H1 (cell line): Measurements from ENCODE around the gene FAM200B. TPM values are rescaled to one million over a fixed set of nuclear protein-coding genes. Genes with fewer than 3 reads are reported as not detected.

Experiments
- CTCF ChIA-PET: fragments of 300-600 bp; sonication (Branson Sonifier 250); formaldehyde crosslinking; loops from one replicate; lab custom pipeline; 2021; ENCODE audit not compliant: partially characterized antibody; lab: Charles Lee
- POLR2A ChIA-PET: fragments of 300-600 bp; sonication (Branson Sonifier 250); formaldehyde crosslinking; loops from one replicate; lab custom pipeline; 2021; ENCODE audit warnings: inconsistent platforms; ENCODE audit not compliant: partially characterized antibody; lab: Charles Lee
- DNase-seq, 2 experiments: peaks; one replicate each; pipeline versions ENCODE4 v3.0.0 to v3.0.0-alpha.2; 2010 to 2022; ENCODE audit warnings: low spot score in 2 of 2, low read depth in 1 of 2, mixed read lengths in 1 of 2
- FAIRE-seq: peaks from 2 replicates; lab custom pipeline; 2011; peaks lifted over from hg19 to GRCh38; lab: Jason Lieb, UNC
- H2AFZ ChIP-seq: 2 replicates; pipeline ENCODE4 v1.8.1; 2012; ENCODE audit warnings: low read length, inconsistent platforms
- H2AK5ac ChIP-seq: 2 replicates; pipeline ENCODE4 v1.6.1; 2013; ENCODE audit warnings: low read depth, low read length
- H2BK120ac ChIP-seq: replicated peaks from 2 replicates; pipeline ENCODE3; 2013; ENCODE audit warnings: low read depth, low read length, inconsistent platforms
- H2BK12ac ChIP-seq: 2 replicates; pipeline ENCODE4 v1.6.1; 2013; ENCODE audit warnings: low read depth, low read length
- H2BK15ac ChIP-seq: 2 replicates; pipeline ENCODE4 v1.6.1; 2013; ENCODE audit warnings: low read length
- H2BK20ac ChIP-seq: 2 replicates; pipeline ENCODE4 v1.6.1; 2013; ENCODE audit warnings: low read length
- H2BK5ac ChIP-seq: 2 replicates; pipeline ENCODE4 v1.6.1; 2013; ENCODE audit warnings: low read depth, low read length
- H3K14ac ChIP-seq: 2 replicates; pipeline ENCODE4 v1.6.1; 2013; ENCODE audit warnings: inconsistent platforms; ENCODE audit not compliant: insufficient read length
- H3K18ac ChIP-seq: 2 replicates; pipeline ENCODE4 v1.6.1; 2013; ENCODE audit warnings: low read length; ENCODE audit errors: extremely low read depth
- H3K23ac ChIP-seq: 2 replicates; pipeline ENCODE4 v1.6.1; 2013; ENCODE audit warnings: inconsistent platforms; ENCODE audit not compliant: insufficient read length
- H3K23me2 ChIP-seq: 2 replicates; pipeline ENCODE4 v1.6.1; 2013; ENCODE audit warnings: low read depth, low read length
- H3K27ac ChIP-seq: 2 replicates; pipeline ENCODE4 v1.6.1; 2011; ENCODE audit warnings: low read depth, low read length, inconsistent platforms
- H3K27me3 ChIP-seq, 4 experiments: replicated peaks in 1 of 4; 1 replicate in 1 of 4; 2 replicates in 3 of 4; pipeline versions ENCODE4 v1.6.1 to v1.8.1; 2011 to 2013; ENCODE audit warnings: low read length in 3 of 4, mild to moderate bottlenecking in 3 of 4, inconsistent platforms in 2 of 4, mixed read lengths in 2 of 4, moderate library complexity in 1 of 4; ENCODE audit not compliant: control insufficient read depth in 3 of 4, insufficient read depth in 3 of 4; ENCODE audit errors: extremely low read depth in 1 of 4
- H3K36me3 ChIP-seq, 4 experiments: 2 replicates each; pipeline versions ENCODE4 v1.6.1 to v1.8.1; 2011 to 2013; ENCODE audit warnings: mild to moderate bottlenecking in 4 of 4, low read length in 3 of 4, moderate library complexity in 2 of 4, control low read depth in 1 of 4, inconsistent platforms in 1 of 4; ENCODE audit not compliant: insufficient read depth in 4 of 4, control insufficient read depth in 2 of 4
- H3K4ac ChIP-seq: replicated peaks from 2 replicates; pipeline ENCODE3; 2013; ENCODE audit warnings: low read length, low read depth, mixed read lengths, inconsistent platforms; ENCODE audit not compliant: insufficient read length
- H3K4me1 ChIP-seq, 4 experiments: replicated peaks in 1 of 4; 1 replicate in 1 of 4; 2 replicates in 3 of 4; pipeline versions ENCODE4 v1.6.1 to v1.8.1; 2011 to 2013; ENCODE audit warnings: low read length in 3 of 4, inconsistent platforms in 2 of 4, mixed read lengths in 1 of 4; ENCODE audit not compliant: insufficient read depth in 4 of 4, control insufficient read depth in 3 of 4
- H3K4me2 ChIP-seq, 2 experiments: 2 replicates each; pipeline versions ENCODE4 v1.6.1 to v1.8.1; 2011 to 2013; ENCODE audit warnings: low read depth in 2 of 2, low read length in 2 of 2, control low read depth in 1 of 2, inconsistent platforms in 1 of 2, mild to moderate bottlenecking in 1 of 2; ENCODE audit not compliant: insufficient read depth in 1 of 2
- H3K4me3 ChIP-seq, 4 experiments: fragments of 200-600, 300-600 bp in 1 of 4; sonication (generic), shearing (Covaris generic), sonication (Bioruptor Twin) in 1 of 4; 2 replicates each; pipeline versions ENCODE4 v1.5.1 to v1.8.1; 2011 to 2016; ENCODE audit warnings: low read length in 4 of 4, low read depth in 3 of 4, control low read depth in 2 of 4, inconsistent platforms in 2 of 4, mild to moderate bottlenecking in 2 of 4, mixed read lengths in 1 of 4, moderate library complexity in 1 of 4; ENCODE audit not compliant: insufficient read depth in 2 of 4; ENCODE audit errors: extremely low read depth in 1 of 4
- H3K56ac ChIP-seq: replicated peaks from 2 replicates; pipeline ENCODE3; 2013; ENCODE audit warnings: low read depth, mild to moderate bottlenecking, mixed read lengths, low read length, inconsistent platforms; ENCODE audit not compliant: insufficient read length
- H3K79me1 ChIP-seq: 2 replicates; pipeline ENCODE4 v1.6.1; 2013; ENCODE audit warnings: low read depth, low read length, control low read depth
- H3K79me2 ChIP-seq, 2 experiments: 2 replicates each; pipeline versions ENCODE4 v1.6.1 to v1.8.1; 2012 to 2013; ENCODE audit warnings: low read length in 2 of 2, mild to moderate bottlenecking in 2 of 2, inconsistent platforms in 1 of 2; ENCODE audit not compliant: insufficient read depth in 2 of 2, control insufficient read depth in 1 of 2
- H3K9ac ChIP-seq, 4 experiments: replicated peaks in 1 of 4; 1 replicate in 1 of 4; 2 replicates in 3 of 4; pipeline versions ENCODE4 v1.6.1 to v1.8.1; 2011 to 2013; ENCODE audit warnings: low read depth in 3 of 4, low read length in 3 of 4, control low read depth in 2 of 4, mild to moderate bottlenecking in 2 of 4, moderate library complexity in 2 of 4, inconsistent platforms in 1 of 4; ENCODE audit errors: extremely low read depth in 1 of 4
- H3K9me3 ChIP-seq, 2 experiments: 2 replicates each; pipeline versions ENCODE4 v1.6.1 to v1.8.1; 2012 to 2013; ENCODE audit warnings: mild to moderate bottlenecking in 2 of 2, moderate library complexity in 2 of 2, control low read depth in 1 of 2, inconsistent platforms in 1 of 2, low read depth in 1 of 2, low read length in 1 of 2, mixed read lengths in 1 of 2; ENCODE audit not compliant: insufficient read depth in 2 of 2
- H4K20me1 ChIP-seq, 2 experiments: replicated peaks in 1 of 2; 2 replicates each; pipeline versions ENCODE3 to v1.8.1; 2011 to 2013; ENCODE audit warnings: inconsistent platforms in 2 of 2, low read length in 2 of 2, mild to moderate bottlenecking in 1 of 2; ENCODE audit not compliant: insufficient read depth in 2 of 2, control insufficient read depth in 1 of 2
- H4K5ac ChIP-seq: 2 replicates; pipeline ENCODE4 v1.6.1; 2013; ENCODE audit warnings: low read length, low read depth, mixed read lengths, inconsistent platforms; ENCODE audit not compliant: insufficient read length
- H4K8ac ChIP-seq: 2 replicates; pipeline ENCODE4 v1.8.0; 2013; ENCODE audit warnings: mild to moderate bottlenecking, moderate library complexity, low read length, inconsistent platforms; ENCODE audit not compliant: insufficient read depth; ENCODE audit errors: extremely low read depth
- H4K91ac ChIP-seq: replicated peaks from 2 replicates; pipeline ENCODE3; 2013; ENCODE audit warnings: low read length, mixed read lengths, inconsistent platforms; ENCODE audit not compliant: insufficient read length
- ATF3 ChIP-seq: IDR thresholded peaks from 2 replicates; pipeline ENCODE4 v1.6.1; 2011; ENCODE audit warnings: low read depth, mild to moderate bottlenecking, low read length; ENCODE audit not compliant: insufficient read depth
- BRCA1 ChIP-seq: IDR thresholded peaks from 2 replicates; pipeline ENCODE4 v1.6.1; 2012; ENCODE audit warnings: low read depth, low read length, improper control_type of control experiment
- EZH2 ChIP-seq: fragments of 200-600 bp; sonication (generic); IDR thresholded peaks from 2 replicates; pipeline ENCODE4 v1.7.1; 2012; ENCODE audit warnings: low read depth, mild to moderate bottlenecking, moderate library complexity, low read length, inconsistent platforms; ENCODE audit not compliant: severe bottlenecking
- FOSL1 ChIP-seq: IDR thresholded peaks from 2 replicates; pipeline ENCODE4 v1.6.1; 2011; ENCODE audit warnings: mild to moderate bottlenecking, low read depth, low read length, moderate library complexity; ENCODE audit not compliant: insufficient read depth
- JUN ChIP-seq: IDR thresholded peaks from 2 replicates; pipeline ENCODE4 v1.6.1; 2011; ENCODE audit warnings: low read depth, mild to moderate bottlenecking, improper control_type of control experiment, low read length
- KDM4A ChIP-seq: IDR thresholded peaks from one replicate; pipeline ENCODE4 v1.7.1; 2012; ENCODE audit warnings: low read depth, mild to moderate bottlenecking, moderate library complexity, low read length, inconsistent platforms; ENCODE audit not compliant: severe bottlenecking
- MAFK ChIP-seq: IDR thresholded peaks from 2 replicates; pipeline ENCODE4 v1.6.1; 2012; ENCODE audit warnings: low read depth, mild to moderate bottlenecking, improper control_type of control experiment, low read length
- PHF8 ChIP-seq: fragments of 200-600 bp; sonication (generic); conservative IDR thresholded peaks from 2 replicates; pipeline ENCODE4 v1.7.1; 2012; ENCODE audit warnings: low read depth, mild to moderate bottlenecking, inconsistent platforms, low read length, moderate library complexity
- POLR2AphosphoS5 ChIP-seq: IDR thresholded peaks from 2 replicates; pipeline ENCODE4 v1.6.1; 2011; ENCODE audit warnings: low read depth, low read length
- RBBP5 ChIP-seq: IDR thresholded peaks from 2 replicates; pipeline ENCODE4 v1.7.1; 2012; ENCODE audit warnings: low read depth, mild to moderate bottlenecking, inconsistent platforms, low read length, moderate library complexity, borderline replicate concordance
- SRF ChIP-seq: IDR thresholded peaks from 2 replicates; pipeline ENCODE4 v1.6.1; 2011; ENCODE audit warnings: mild to moderate bottlenecking, low read depth, low read length, moderate library complexity
- SUZ12 ChIP-seq: fragments of 200-600 bp; sonication (generic); IDR thresholded peaks from 2 replicates; pipeline ENCODE4 v1.6.1; 2012; ENCODE audit warnings: mild to moderate bottlenecking, inconsistent platforms, low read length, moderate library complexity, mixed read lengths
- TAF7 ChIP-seq: optimal IDR thresholded peaks from 2 replicates; pipeline ENCODE3; 2011; ENCODE audit warnings: low read depth, mild to moderate bottlenecking, inconsistent platforms, low read length, moderate library complexity, borderline replicate concordance
- TEAD4 ChIP-seq: IDR thresholded peaks from 2 replicates; pipeline ENCODE4 v1.6.1; 2012; ENCODE audit warnings: low read depth, low read length, inconsistent platforms, mixed read lengths
- WGBS, 2 experiments: shearing (Covaris generic) in 1 of 2; methylation state at CpG; one replicate each; pipeline versions ENCODE4 v1.1.6 to v1.1.7; 2013 to 2015; ENCODE audit warnings: low lambda C conversion rate in 2 of 2, mixed read lengths in 2 of 2, inconsistent platforms in 1 of 2, low coverage in 1 of 2, missing lambda C conversion rate in 1 of 2; ENCODE audit not compliant: insufficient replicate concordance in 2 of 2, insufficient coverage in 1 of 2, insufficient read length in 1 of 2; ENCODE audit errors: extremely low coverage in 1 of 2, missing lambda C conversion rate in 1 of 2; 5-methylcytosine and 5-hydroxymethylcytosine counted together
- polyA plus RNA-seq, 7 experiments: library from polyadenylated mRNA; depleted of rRNA in 3 of 7; stranded (reverse) in 5 of 7; unstranded in 2 of 7; fragments of >200 nt in 5 of 7; fragments of 200-250 nt in 2 of 7; gene quantifications; 1 replicate in 5 of 7; 2 replicates in 1 of 7; 4 replicates in 1 of 7; pipeline versions ENCODE4 v1.2.1 to v1.2.3, GENCODE V29; 2011 to 2013; ENCODE audit warnings: missing spikeins in 2 of 7, mixed read lengths in 2 of 7
- total RNA-seq: library from RNA; stranded (reverse); fragmentation: NEBNext Ultra II Directional; extraction: Animal tissue kit (Norgen Biotek cat#: 25700); gene quantifications from 2 replicates; pipeline ENCODE4 v1.2.1, GENCODE V29; 2021

The FAM200B gene
- total and polyA plus RNA-seq, 2 of the 8 experiments (the other 6 are each of a cell fraction or from before 2014, with no cell fraction given) = 10.7 to 23.7 TPM

DNA sequence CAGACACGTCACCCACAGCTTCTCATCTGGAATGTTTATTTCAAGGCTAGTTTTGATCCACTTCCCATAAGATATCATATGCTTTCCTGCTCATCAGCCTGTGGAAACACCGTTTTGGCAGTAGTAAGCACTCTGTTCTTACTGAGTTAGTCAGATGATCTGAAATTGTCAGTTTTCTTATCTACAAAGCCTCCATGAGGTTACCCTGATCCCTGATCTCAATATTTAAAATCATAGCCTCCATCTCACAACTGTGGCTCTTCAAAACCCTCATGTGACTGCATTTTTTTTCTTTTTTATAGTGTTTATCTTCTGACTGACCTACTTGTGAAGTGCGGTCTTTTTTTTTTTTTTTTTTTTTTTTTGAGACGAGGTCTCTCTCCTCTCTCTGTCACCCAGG lies 44.0 kb downstream of the FAM200B start:
- no peak overlapping the region for H4K91ac ChIP-seq
- no peak overlapping the region for H3K4me2 ChIP-seq
- WGBS, 2 experiments = 88% methylated on average over 2 of the region's 4 CpGs; no CpG with 5 or more reads in 1 of the 2 experiments
- no peak overlapping the region for H2BK5ac ChIP-seq
- DNase-seq (no peak), FAIRE-seq (no peak)
- H2AFZ ChIP-seq = no peak overlapping the region
- no peak overlapping the region for H3K4me3 ChIP-seq
- no peaks in the 10 kb centered on the region for H3K23me2 ChIP-seq
- H3K23ac ChIP-seq = no peak overlapping the region
- no peaks in the 10 kb centered on the region for H3K79me1 ChIP-seq
- no peaks in the 10 kb centered on the region for H3K4me1 ChIP-seq
- no peak overlapping the region for H2AK5ac ChIP-seq
- no peak overlapping the region for H4K5ac ChIP-seq
- no peak overlapping the region for H3K14ac ChIP-seq
- H3K4ac ChIP-seq = no peak overlapping the region
- H2BK120ac ChIP-seq = no peak overlapping the region
- H3K27ac ChIP-seq = no peak overlapping the region
- H3K79me2 ChIP-seq = no peaks in the 10 kb centered on the region
- H3K9ac ChIP-seq = no peak overlapping the region
- no peaks in the 10 kb centered on the region for H3K36me3 ChIP-seq
- H4K20me1 ChIP-seq = no peaks in the 10 kb centered on the region
- no peak overlapping the region for H4K8ac ChIP-seq
- no peak overlapping the region for H2BK20ac ChIP-seq
- no peaks in the 10 kb centered on the region for H3K27me3 ChIP-seq
- H2BK12ac ChIP-seq = no peak overlapping the region
- no peak overlapping the region for H3K56ac ChIP-seq
- H3K9me3 ChIP-seq = no peaks in the 10 kb centered on the region
- H2BK15ac ChIP-seq = no peak overlapping the region
- POLR2A ChIA-PET = no interaction called here
- no peak overlapping the region for H3K18ac ChIP-seq
- CTCF ChIA-PET = interaction anchor here (0.7 to 2.1 kb wide), 3 partner anchors 11 to 48 kb away, joined by 3 to 8 read pairs (median 3); no protein-coding TSS in a partner anchor
- TF ChIP-seq BRCA1 = no peak
- TF ChIP-seq SRF = no peak
- TF ChIP-seq SUZ12 = no peak
- TF ChIP-seq KDM4A = no peak
- no peak for TF ChIP-seq JUN
- no peak for TF ChIP-seq POLR2AphosphoS5
- TF ChIP-seq TAF7 = no peak
- no peak for TF ChIP-seq MAFK
- no peak for TF ChIP-seq PHF8
- no peak for TF ChIP-seq TEAD4
- no peak for TF ChIP-seq FOSL1
- TF ChIP-seq ATF3 = no peak
- no peak for TF ChIP-seq EZH2
- TF ChIP-seq RBBP5 = no peak
